Bronchial epithelial cell (primary cell): ENCODE data around the gene DNASE1L3. TPM values are rescaled to one million over a fixed set of nuclear protein-coding genes. Genes with fewer than 3 reads are reported as not detected.
"Not testable (repeated sequence)": the region's sequence is repeated elsewhere in the genome, so short reads cannot be mapped to it uniquely, and the experiment has no call there.

ENCODE experiments used
- DNase-seq: peaks from one replicate; pipeline ENCODE4 v3.0.0-alpha.2; 2010; ENCODE audit warnings: low read depth
- FAIRE-seq: peaks from 2 replicates; lab custom pipeline; 2011; peaks lifted over from hg19 to GRCh38; lab: Jason Lieb, UNC
- H3K27me3 ChIP-seq: 2 replicates; pipeline ENCODE4 v1.5.1; 2011; ENCODE audit warnings: low read length; ENCODE audit not compliant: control insufficient read depth, insufficient read depth
- H3K36me3 ChIP-seq: 2 replicates; pipeline ENCODE4 v1.5.1; 2011; ENCODE audit warnings: low read length; ENCODE audit not compliant: control insufficient read depth, insufficient read depth
- H3K4me3 ChIP-seq: 2 replicates; pipeline ENCODE4 v1.5.1; 2011; ENCODE audit warnings: mild to moderate bottlenecking, low read depth, low read length, control low read depth
- total RNA-seq: library from RNA; depleted of rRNA; stranded (reverse); fragments of >200 nt; gene quantifications from 2 replicates; pipeline ENCODE4 v1.2.1, GENCODE V29; 2014
- TF ChIP-seq, protein P1 (sequence below): IDR thresholded peaks from 2 replicates; pipeline ENCODE4 v1.5.1; 2011; ENCODE audit warnings: mild to moderate bottlenecking, moderate library complexity, low read length, control low read depth, inconsistent platforms; ENCODE audit not compliant: insufficient read depth, severe bottlenecking

DNASE1L3 gene
- total RNA-seq, 1 donor from 2014 or later = not detected

DNA sequence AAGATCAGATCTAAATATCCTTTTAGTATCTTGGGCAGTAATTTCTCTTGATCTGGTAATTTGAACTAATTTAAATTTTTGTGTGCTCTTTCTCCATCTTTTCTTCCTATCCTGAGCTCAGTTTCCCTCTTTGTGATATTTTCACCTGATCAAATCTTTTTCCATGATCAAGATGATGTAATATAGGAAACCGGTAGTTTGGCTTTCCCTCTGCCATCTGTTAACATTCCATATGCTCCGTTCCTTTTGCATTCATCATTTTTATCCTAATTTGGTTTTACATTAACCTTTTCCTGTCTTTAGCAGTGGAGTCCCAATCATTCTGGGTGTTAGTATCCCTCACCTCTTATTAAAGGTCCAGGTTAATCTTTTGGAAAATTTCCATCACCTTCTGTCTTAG lies 20.9 kb upstream of the DNASE1L3 start:
- DNase-seq = no peak
- H3K4me3 ChIP-seq = no peak overlapping the region
- FAIRE-seq = no peak
- TF ChIP-seq, protein P1, sequence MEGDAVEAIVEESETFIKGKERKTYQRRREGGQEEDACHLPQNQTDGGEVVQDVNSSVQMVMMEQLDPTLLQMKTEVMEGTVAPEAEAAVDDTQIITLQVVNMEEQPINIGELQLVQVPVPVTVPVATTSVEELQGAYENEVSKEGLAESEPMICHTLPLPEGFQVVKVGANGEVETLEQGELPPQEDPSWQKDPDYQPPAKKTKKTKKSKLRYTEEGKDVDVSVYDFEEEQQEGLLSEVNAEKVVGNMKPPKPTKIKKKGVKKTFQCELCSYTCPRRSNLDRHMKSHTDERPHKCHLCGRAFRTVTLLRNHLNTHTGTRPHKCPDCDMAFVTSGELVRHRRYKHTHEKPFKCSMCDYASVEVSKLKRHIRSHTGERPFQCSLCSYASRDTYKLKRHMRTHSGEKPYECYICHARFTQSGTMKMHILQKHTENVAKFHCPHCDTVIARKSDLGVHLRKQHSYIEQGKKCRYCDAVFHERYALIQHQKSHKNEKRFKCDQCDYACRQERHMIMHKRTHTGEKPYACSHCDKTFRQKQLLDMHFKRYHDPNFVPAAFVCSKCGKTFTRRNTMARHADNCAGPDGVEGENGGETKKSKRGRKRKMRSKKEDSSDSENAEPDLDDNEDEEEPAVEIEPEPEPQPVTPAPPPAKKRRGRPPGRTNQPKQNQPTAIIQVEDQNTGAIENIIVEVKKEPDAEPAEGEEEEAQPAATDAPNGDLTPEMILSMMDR = no peak
- no peaks in the 10 kb centered on the region for H3K27me3 ChIP-seq
- H3K36me3 ChIP-seq = no peaks in the 10 kb centered on the region

GRCh38 chr3:58230876-58231552 lies 20.2 kb upstream of the DNASE1L3 start:
- Histone ChIP-seq H3K27me3 (no peaks in the 10 kb centered on the region), H3K4me3 (no peak overlapping the region), H3K36me3 (no peaks in the 10 kb centered on the region)
- DNase-seq = no peak
- no peak for FAIRE-seq
- TF ChIP-seq, protein P1 = no peak

GRCh38 chr3:58227933-58228332 lies 17.2 kb upstream of the DNASE1L3 start:
- not testable (repeated sequence) for H3K27me3 ChIP-seq, H3K4me3 ChIP-seq, H3K36me3 ChIP-seq, DNase-seq, FAIRE-seq

GRCh38 chr3:58223855-58224254 lies 13.1 kb upstream of the DNASE1L3 start:
- Histone ChIP-seq H3K36me3 (no peaks in the 10 kb centered on the region), H3K4me3 (no peak overlapping the region), H3K27me3 (no peaks in the 10 kb centered on the region)
- no peak for FAIRE-seq
- no peak for DNase-seq
- TF ChIP-seq, protein P1 = no peak

DNA sequence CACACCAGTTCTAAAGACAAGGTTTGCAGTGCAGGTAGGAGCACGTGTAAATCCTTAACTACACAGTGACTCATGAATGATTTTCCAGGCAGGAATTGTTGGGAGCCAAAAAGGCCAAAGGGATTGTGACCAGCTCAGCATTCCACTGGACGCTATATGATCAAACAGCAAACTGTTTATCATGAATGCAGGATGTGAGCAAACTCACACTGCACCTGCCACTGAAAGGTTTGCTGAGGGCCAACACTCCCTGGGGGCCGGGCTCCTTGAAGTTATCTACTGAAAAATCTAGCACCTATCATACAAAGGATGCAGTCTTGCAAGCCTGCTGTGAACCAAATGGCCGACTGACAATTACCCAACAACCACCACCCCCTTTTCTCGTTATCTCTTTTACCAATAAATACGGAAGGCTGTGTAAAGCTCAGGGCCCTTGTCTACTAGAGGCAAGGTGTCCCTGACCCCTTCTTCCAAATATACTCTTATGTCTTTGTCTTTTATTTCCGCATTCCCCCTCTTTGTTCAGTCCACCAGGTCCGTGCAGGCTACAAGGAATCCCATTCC lies 11.5 kb upstream of the DNASE1L3 start:
- FAIRE-seq (no peak), DNase-seq (peak; percentile 89)
- Histone ChIP-seq H3K36me3 (no peaks in the 10 kb centered on the region), H3K4me3 (no peak overlapping the region), H3K27me3 (no peaks in the 10 kb centered on the region)
- TF ChIP-seq, protein P1 = no peak

GRCh38 chr3:58218904-58219303 lies 8.1 kb upstream of the DNASE1L3 start:
- DNase-seq = no peak
- no peak overlapping the region for H3K4me3 ChIP-seq
- H3K36me3 ChIP-seq = no peaks in the 10 kb centered on the region
- FAIRE-seq = no peak
- TF ChIP-seq, protein P1 = no peak
- H3K27me3 ChIP-seq = no peaks in the 10 kb centered on the region
